NT2/D1 (cell line): ENCODE data around the gene PRTFDC1.

Experiments
- YY1 ChIP-seq: IDR thresholded peaks from 2 replicates; pipeline ENCODE4 v1.6.1; 2011; ENCODE audit not compliant: insufficient read length, insufficient read depth
- ZNF274 ChIP-seq: IDR thresholded peaks from 2 replicates; pipeline ENCODE4 v1.6.1; 2011; ENCODE audit warnings: mild to moderate bottlenecking, low read depth, low read length

GRCh38 chr10:24873281-24873683 lies 79.1 kb downstream of the PRTFDC1 start:
- TF ChIP-seq YY1: no peak
- no peak for TF ChIP-seq ZNF274
